Endothelial cell (in vitro differentiated cells): ENCODE data around the gene GSN. TPM values are rescaled to one million over a fixed set of nuclear protein-coding genes. Genes with fewer than 3 reads are reported as not detected.
A peak's percentile ranks its signal among the peaks of the same experiment; 100 is the strongest.

Experiments used
- DNase-seq: peaks from one replicate; pipeline ENCODE4 v3.0.0; 2021; ENCODE audit warnings: low spot score
- H3K27ac Mint-ChIP-seq: one replicate; pipeline ENCODE4 v1.8.0; 2021; ENCODE audit warnings: mixed read lengths, inconsistent platforms; ENCODE audit not compliant: unreplicated experiment
- H3K27me3 Mint-ChIP-seq: one replicate; pipeline ENCODE4 v1.8.0; 2021; ENCODE audit warnings: mild to moderate bottlenecking, moderate library complexity, mixed read lengths, inconsistent platforms; ENCODE audit not compliant: unreplicated experiment
- H3K36me3 Mint-ChIP-seq: one replicate; pipeline ENCODE4 v1.8.0; 2021; ENCODE audit warnings: mild to moderate bottlenecking, low read depth, mixed read lengths, inconsistent platforms; ENCODE audit not compliant: unreplicated experiment
- H3K4me1 Mint-ChIP-seq: one replicate; pipeline ENCODE4 v1.8.0; 2021; ENCODE audit warnings: mild to moderate bottlenecking, mixed read lengths, inconsistent platforms; ENCODE audit not compliant: unreplicated experiment
- H3K4me3 Mint-ChIP-seq: one replicate; pipeline ENCODE4 v1.8.0; 2021; ENCODE audit warnings: mild to moderate bottlenecking, mixed read lengths, inconsistent platforms; ENCODE audit not compliant: unreplicated experiment
- H3K9me3 Mint-ChIP-seq: one replicate; pipeline ENCODE4 v1.8.0; 2021; ENCODE audit warnings: mixed read lengths, inconsistent platforms; ENCODE audit not compliant: unreplicated experiment
- total RNA-seq: library from RNA; stranded (reverse); fragmentation: NEBNext Ultra II Directional; extraction: Animal tissue kit (Norgen Biotek cat#: 25700); gene quantifications from one replicate; pipeline ENCODE4 v1.2.1, GENCODE V29; 2021; ENCODE audit not compliant: unreplicated experiment
- TF ChIP-seq, protein P1 (sequence below): fragments of 200-600 bp; sonication (generic); IDR thresholded peaks from one replicate; pipeline ENCODE4 v1.5.0; 2021; ENCODE audit warnings: antibody characterized with exemption; ENCODE audit not compliant: unreplicated experiment

The GSN gene
- total RNA-seq, 1 donor from 2014 or later: 205 TPM

DNA sequence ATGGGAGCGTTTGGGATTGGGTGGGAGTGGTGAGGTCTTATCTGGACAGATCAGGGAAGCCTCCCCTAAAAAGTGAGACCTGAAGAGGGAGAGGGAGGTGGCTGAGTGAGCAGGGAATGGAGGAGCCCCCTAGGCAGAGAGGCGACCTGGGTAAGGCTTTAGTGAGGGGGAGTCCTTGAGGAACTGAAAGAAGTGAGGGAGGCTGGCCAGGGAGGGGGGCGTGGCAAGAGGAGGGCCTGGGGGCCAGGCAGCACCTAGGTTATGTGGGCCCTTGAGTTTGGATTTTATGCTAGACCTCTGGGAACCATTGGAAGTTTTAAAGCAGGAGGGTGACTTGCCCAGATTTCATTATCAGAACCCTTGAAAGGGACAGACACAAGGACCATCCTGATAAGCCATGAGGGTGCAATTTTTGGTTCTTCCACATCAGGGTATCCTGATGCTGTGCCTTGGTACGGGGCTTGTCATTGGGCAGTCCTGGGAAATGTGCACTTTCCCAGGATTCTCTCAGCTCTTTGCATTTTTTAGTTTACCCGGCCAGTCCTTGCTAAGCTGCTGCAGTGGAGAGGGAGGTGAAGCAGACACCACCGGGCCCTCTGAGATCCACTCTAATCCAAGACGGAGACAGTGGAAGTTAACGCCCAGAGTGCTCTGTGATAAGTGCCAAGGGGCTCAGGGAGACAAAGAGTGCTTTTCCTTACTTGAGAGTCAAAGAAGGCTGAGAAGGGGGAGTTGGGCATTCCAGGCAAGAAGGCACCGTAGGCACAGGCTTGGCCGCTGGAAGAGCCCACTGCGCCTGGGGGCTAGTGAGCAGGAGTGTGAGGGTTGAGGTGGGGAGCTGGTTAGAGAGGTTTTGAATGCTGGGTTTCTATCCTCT is 16.1 kb downstream of the GSN start:
- H3K27ac Mint-ChIP-seq: peak overlapping the region; percentile 42
- H3K9me3 Mint-ChIP-seq: no peaks in the 10 kb centered on the region
- peaks cover 19% of the 10 kb centered on the region for H3K36me3 Mint-ChIP-seq
- H3K4me3 Mint-ChIP-seq: peak overlapping the region; percentile 37
- no peak for DNase-seq
- peaks cover 26% of the 10 kb centered on the region for H3K27me3 Mint-ChIP-seq
- H3K4me1 Mint-ChIP-seq: peaks cover 58% of the 10 kb centered on the region
- TF ChIP-seq, protein P1, sequence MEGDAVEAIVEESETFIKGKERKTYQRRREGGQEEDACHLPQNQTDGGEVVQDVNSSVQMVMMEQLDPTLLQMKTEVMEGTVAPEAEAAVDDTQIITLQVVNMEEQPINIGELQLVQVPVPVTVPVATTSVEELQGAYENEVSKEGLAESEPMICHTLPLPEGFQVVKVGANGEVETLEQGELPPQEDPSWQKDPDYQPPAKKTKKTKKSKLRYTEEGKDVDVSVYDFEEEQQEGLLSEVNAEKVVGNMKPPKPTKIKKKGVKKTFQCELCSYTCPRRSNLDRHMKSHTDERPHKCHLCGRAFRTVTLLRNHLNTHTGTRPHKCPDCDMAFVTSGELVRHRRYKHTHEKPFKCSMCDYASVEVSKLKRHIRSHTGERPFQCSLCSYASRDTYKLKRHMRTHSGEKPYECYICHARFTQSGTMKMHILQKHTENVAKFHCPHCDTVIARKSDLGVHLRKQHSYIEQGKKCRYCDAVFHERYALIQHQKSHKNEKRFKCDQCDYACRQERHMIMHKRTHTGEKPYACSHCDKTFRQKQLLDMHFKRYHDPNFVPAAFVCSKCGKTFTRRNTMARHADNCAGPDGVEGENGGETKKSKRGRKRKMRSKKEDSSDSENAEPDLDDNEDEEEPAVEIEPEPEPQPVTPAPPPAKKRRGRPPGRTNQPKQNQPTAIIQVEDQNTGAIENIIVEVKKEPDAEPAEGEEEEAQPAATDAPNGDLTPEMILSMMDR: no peak

GRCh38 chr9:121284733-121285451 is 16.9 kb downstream of the GSN start:
- Mint-ChIP-seq H3K4me3 (peak overlapping the region; percentile 37), H3K36me3 (peaks cover 19% of the 10 kb centered on the region), H3K27ac (no peak overlapping the region), H3K4me1 (peaks cover 60% of the 10 kb centered on the region), H3K9me3 (no peaks in the 10 kb centered on the region), H3K27me3 (peaks cover 22% of the 10 kb centered on the region)
- TF ChIP-seq, protein P1: no peak
- DNase-seq: no peak

- Mint-ChIP-seq H3K36me3 (peaks cover 16% of the 10 kb centered on the region), H3K4me1 (peaks cover 61% of the 10 kb centered on the region), H3K27me3 (peaks cover 21% of the 10 kb centered on the region), H3K9me3 (no peaks in the 10 kb centered on the region), H3K27ac (peak overlapping the region; percentile 98), H3K4me3 (peak overlapping the region; percentile 62)
- TF ChIP-seq, protein P1: no peak
- DNase-seq: no peak
These were observed 18.1 kb downstream of the GSN start for GRCh38 chr9:121285835-121286687.

DNA sequence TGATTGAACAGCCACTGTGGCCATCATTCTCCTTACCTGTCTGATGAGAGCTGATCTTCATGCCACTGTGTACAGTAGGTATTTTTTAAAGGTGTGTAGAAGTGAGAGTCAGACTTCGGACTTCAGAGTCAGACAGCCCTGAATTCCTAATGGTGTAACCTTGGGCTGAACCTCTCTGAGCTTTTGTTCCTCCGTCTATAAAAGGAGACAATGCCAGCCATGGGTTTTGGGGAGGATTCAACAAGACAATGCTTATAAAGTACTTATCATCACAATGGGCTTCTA is 18.7 kb downstream of the GSN start:
- peaks cover 13% of the 10 kb centered on the region for H3K36me3 Mint-ChIP-seq
- H3K9me3 Mint-ChIP-seq: no peaks in the 10 kb centered on the region
- peaks cover 21% of the 10 kb centered on the region for H3K27me3 Mint-ChIP-seq
- no peak for DNase-seq
- H3K4me3 Mint-ChIP-seq: peak overlapping the region; percentile 13
- TF ChIP-seq, protein P1: no peak
- H3K27ac Mint-ChIP-seq: peak overlapping the region; percentile 98
- H3K4me1 Mint-ChIP-seq: peaks cover 61% of the 10 kb centered on the region
